HG03575 (cell line): ENCODE results near the gene NSD2.
"Not testable (repeated sequence)": the region's sequence is repeated elsewhere in the genome, so short reads cannot be mapped to it uniquely, and the experiment has no call there.

ENCODE experiments used
- ATAC-seq: cut with Tn5 transposase; IDR thresholded peaks from one replicate; pipeline ENCODE4 v1.9.1; 2021; ENCODE audit not compliant: unreplicated experiment, insufficient number of reproducible peaks, low FRiP score; ENCODE audit errors: extremely low read depth

The NSD2 gene

GRCh38 chr4:1987721-1988326, 116.6 kb downstream of the NSD2 start:
- no peak for ATAC-seq

- no peak for ATAC-seq
Observed at GRCh38 chr4:1988327-1988724, 117.1 kb downstream of the NSD2 start.

- no peak for ATAC-seq
Observed at GRCh38 chr4:1989533-1990347, 118.5 kb downstream of the NSD2 start.

GRCh38 chr4:1990348-1990645, 119.1 kb downstream of the NSD2 start:
- ATAC-seq: no peak

GRCh38 chr4:1990676-1991075, 119.5 kb downstream of the NSD2 start:
- no peak for ATAC-seq

GRCh38 chr4:1991087-1991486, 119.9 kb downstream of the NSD2 start:
- ATAC-seq: no peak

GRCh38 chr4:1991596-1992434, 120.6 kb downstream of the NSD2 start:
- no peak for ATAC-seq

- no peak for ATAC-seq
Observed at GRCh38 chr4:1992468-1993168, 121.4 kb downstream of the NSD2 start.

GRCh38 chr4:1993169-1993516, 122.0 kb downstream of the NSD2 start:
- ATAC-seq: no peak

GRCh38 chr4:1993718-1994516, 122.7 kb downstream of the NSD2 start:
- not testable (repeated sequence) for ATAC-seq

- ATAC-seq: no peak
Observed at GRCh38 chr4:1994938-1995337, 123.7 kb downstream of the NSD2 start.

GRCh38 chr4:1996866-1997611, 125.8 kb downstream of the NSD2 start:
- no peak for ATAC-seq

GRCh38 chr4:1997712-1998111, 126.5 kb downstream of the NSD2 start:
- ATAC-seq: no peak

GRCh38 chr4:1998296-1998695, 127.1 kb downstream of the NSD2 start:
- no peak for ATAC-seq

GRCh38 chr4:1999308-1999707, 128.1 kb downstream of the NSD2 start:
- ATAC-seq: not testable (repeated sequence)

- not testable (repeated sequence) for ATAC-seq
Observed at GRCh38 chr4:2003361-2003760, 132.2 kb downstream of the NSD2 start.

- no peak for ATAC-seq
Observed at GRCh38 chr4:2006367-2006766, 135.2 kb downstream of the NSD2 start.
